Activated T-cell treated with anti-CD3 and anti-CD28 coated beads for 4 hours (primary cell): ENCODE measurements around the gene SMG6.

Experiments used
- DNase-seq: peaks from one replicate; pipeline ENCODE4 v3.0.0-alpha.2; 2020

Gene SMG6

GRCh38 chr17:2197271-2197670 is 106.3 kb downstream of the SMG6 start:
- no peak for DNase-seq

GRCh38 chr17:2195729-2196128 is 107.9 kb downstream of the SMG6 start:
- peak; percentile 21 for DNase-seq

GRCh38 chr17:2194889-2195335 is 108.7 kb downstream of the SMG6 start:
- DNase-seq = no peak

GRCh38 chr17:2192367-2193057 is 111.1 kb downstream of the SMG6 start:
- peak; percentile 34 for DNase-seq

GRCh38 chr17:2191785-2192184 is 111.8 kb downstream of the SMG6 start:
- no peak for DNase-seq

GRCh38 chr17:2191227-2191626 is 112.4 kb downstream of the SMG6 start:
- DNase-seq = no peak

GRCh38 chr17:2190014-2190413 is 113.6 kb downstream of the SMG6 start:
- no peak for DNase-seq

GRCh38 chr17:2188971-2189630 is 114.5 kb downstream of the SMG6 start:
- no peak for DNase-seq

- no peak for DNase-seq
Observed at GRCh38 chr17:2187758-2188157, 115.8 kb downstream of the SMG6 start.

- DNase-seq = no peak
Observed at GRCh38 chr17:2186937-2187336, 116.6 kb downstream of the SMG6 start.

- no peak for DNase-seq
Observed at GRCh38 chr17:2184993-2185931, 118.3 kb downstream of the SMG6 start.

GRCh38 chr17:2183346-2183745 is 120.2 kb downstream of the SMG6 start:
- DNase-seq = no peak

GRCh38 chr17:2181897-2182448 is 121.6 kb downstream of the SMG6 start:
- DNase-seq = no peak

- no peak for DNase-seq
Observed at GRCh38 chr17:2181206-2181896, 122.2 kb downstream of the SMG6 start.

GRCh38 chr17:2180768-2181167 is 122.8 kb downstream of the SMG6 start:
- DNase-seq = no peak

- DNase-seq = no peak
Observed at GRCh38 chr17:2179615-2180295, 123.8 kb downstream of the SMG6 start.

GRCh38 chr17:2178798-2179501 is 124.6 kb downstream of the SMG6 start:
- no peak for DNase-seq

GRCh38 chr17:2177235-2177811 is 126.3 kb downstream of the SMG6 start:
- no peak for DNase-seq

- DNase-seq = no peak
Observed at GRCh38 chr17:2176499-2177169, 127.0 kb downstream of the SMG6 start.

- DNase-seq = no peak
Observed at GRCh38 chr17:2175294-2175628, 128.3 kb downstream of the SMG6 start.
